ENCODE results near the gene RNF212B. TPM values are rescaled to one million over a fixed set of nuclear protein-coding genes. Genes with fewer than 3 reads are reported as not detected.

RNF212B gene
- total RNA-seq, 4 donors from 2014 or later, result not detected

GRCh38 chr14:23206422-23207145 lies 31.2 kb upstream of the RNF212B start:
- Histone ChIP-seq H3K27me3 (no peaks in the 10 kb centered on the region), H3K36me3 (no peaks in the 10 kb centered on the region), H3K9me3 (no peaks in the 10 kb centered on the region), H3K4me3 (no peak overlapping the region), H3K27ac (no peak overlapping the region), H3K4me1 (no peaks in the 10 kb centered on the region)
- DNase-seq, result no peak
- TF ChIP-seq POLR2A (IDR thresholded peaks at IDR 0.05), result no peak
- TF ChIP-seq CTCF (IDR thresholded peaks at IDR 0.05), result no peak

GRCh38 chr14:23207146-23207540 lies 30.6 kb upstream of the RNF212B start:
- Histone ChIP-seq H3K4me3 (no peak overlapping the region), H3K4me1 (no peaks in the 10 kb centered on the region), H3K27ac (no peak overlapping the region), H3K36me3 (no peaks in the 10 kb centered on the region), H3K9me3 (no peaks in the 10 kb centered on the region), H3K27me3 (no peaks in the 10 kb centered on the region)
- no peak for TF ChIP-seq CTCF (IDR thresholded peaks at IDR 0.05)
- TF ChIP-seq POLR2A (IDR thresholded peaks at IDR 0.05), result no peak
- DNase-seq, result no peak

- H3K36me3 ChIP-seq, result no peaks in the 10 kb centered on the region
- no peak overlapping the region for H3K4me3 ChIP-seq
- H3K9me3 ChIP-seq, result no peaks in the 10 kb centered on the region
- no peak overlapping the region for H3K27ac ChIP-seq
- no peaks in the 10 kb centered on the region for H3K27me3 ChIP-seq
- no peaks in the 10 kb centered on the region for H3K4me1 ChIP-seq
- no peak for TF ChIP-seq POLR2A (IDR thresholded peaks at IDR 0.05)
- no peak for TF ChIP-seq CTCF (IDR thresholded peaks at IDR 0.05)
- DNase-seq, result no peak
Measured at GRCh38 chr14:23208324-23208723, 29.4 kb upstream of the RNF212B start.

GRCh38 chr14:23209651-23210423 lies 27.9 kb upstream of the RNF212B start:
- H3K36me3 ChIP-seq, result no peaks in the 10 kb centered on the region
- H3K4me1 ChIP-seq, result no peaks in the 10 kb centered on the region
- no peak for DNase-seq
- no peaks in the 10 kb centered on the region for H3K27me3 ChIP-seq
- no peak overlapping the region for H3K4me3 ChIP-seq
- no peak overlapping the region for H3K27ac ChIP-seq
- H3K9me3 ChIP-seq, result no peaks in the 10 kb centered on the region
- no peak for TF ChIP-seq POLR2A (IDR thresholded peaks at IDR 0.05)
- no peak for TF ChIP-seq CTCF (IDR thresholded peaks at IDR 0.05)

GRCh38 chr14:23215421-23215820 lies 22.3 kb upstream of the RNF212B start:
- no peak for TF ChIP-seq POLR2A (IDR thresholded peaks at IDR 0.05)
- TF ChIP-seq CTCF (IDR thresholded peaks at IDR 0.05), result no peak
- Histone ChIP-seq H3K9me3 (no peaks in the 10 kb centered on the region), H3K27me3 (no peaks in the 10 kb centered on the region), H3K4me3 (no peak overlapping the region), H3K4me1 (no peaks in the 10 kb centered on the region), H3K36me3 (no peaks in the 10 kb centered on the region), H3K27ac (no peak overlapping the region)
- no peak for DNase-seq

Measured in Peyer's patch (tissue), 4 donors.